T-cell (primary cell): ENCODE results near the gene EXOC3L1. TPM values are rescaled to one million over a fixed set of nuclear protein-coding genes. Genes with fewer than 3 reads are reported as not detected.

ENCODE experiments used
- ATAC-seq, 4 experiments: fragments of 200-7000 bp in 3 of 4; fragments of 150-1000 bp in 1 of 4; cut with Tn5 transposase; replicated peaks in 1 of 4; 1 replicate in 3 of 4; 2 replicates in 1 of 4; pipeline ENCODE4 v1.10.0; 2021; ENCODE audit warnings: moderate library complexity in 3 of 4, mild to moderate bottlenecking in 2 of 4, moderate number of reproducible peaks in 1 of 4
- CTCF ChIA-PET, 2 donors: fragments of 300-600 bp; sonication (Branson Sonifier 250); formaldehyde crosslinking; loops; one replicate each; lab custom pipeline; 2022; ENCODE audit warnings: antibody characterized with exemption in 2 of 2; lab: Charles Lee
- POLR2A ChIA-PET, 2 donors: fragments of 300-600 bp; sonication (Branson Sonifier 250); formaldehyde crosslinking; loops; one replicate each; lab custom pipeline; 2022; ENCODE audit warnings: antibody characterized with exemption in 2 of 2; lab: Charles Lee
- DNase-seq, 35 experiments: peaks; one replicate each; pipeline versions ENCODE4 v3.0.0 to v3.0.0-alpha.2; 2013 to 2023
- H3K27ac ChIP-seq: one replicate; pipeline ENCODE4 v1.5.1; 2013; ENCODE audit warnings: low read length
- H3K27me3 ChIP-seq, 2 experiments: replicated peaks in 1 of 2; 1 replicate in 1 of 2; 2 replicates in 1 of 2; pipeline versions ENCODE4 v1.6.1 to v1.7.0; 2013; ENCODE audit warnings: low read length in 1 of 2, mixed read lengths in 1 of 2; ENCODE audit not compliant: control insufficient read depth in 2 of 2, insufficient read depth in 2 of 2; ENCODE audit errors: extremely low read depth in 1 of 2
- H3K36me3 ChIP-seq, 2 donors: 1 replicate in 1 of 2; 2 replicates in 1 of 2; pipeline versions ENCODE4 v1.6.1 to v1.7.0; 2013; ENCODE audit warnings: low read length in 1 of 2; ENCODE audit not compliant: control insufficient read depth in 2 of 2, insufficient read depth in 1 of 2; ENCODE audit errors: extremely low read depth in 1 of 2
- H3K4me1 ChIP-seq, 2 experiments: 1 replicate in 1 of 2; 2 replicates in 1 of 2; pipeline versions ENCODE4 v1.6.1 to v1.7.0; 2013; ENCODE audit warnings: low read length in 2 of 2, mixed read lengths in 1 of 2; ENCODE audit not compliant: insufficient read depth in 2 of 2, control insufficient read depth in 1 of 2; ENCODE audit errors: extremely low read depth in 1 of 2
- H3K4me3 ChIP-seq, 2 donors: 1 replicate in 1 of 2; 2 replicates in 1 of 2; pipeline versions ENCODE4 v1.5.1 to v1.7.0; 2013; ENCODE audit warnings: mild to moderate bottlenecking in 2 of 2, low read length in 1 of 2, moderate library complexity in 1 of 2; ENCODE audit not compliant: control insufficient read depth in 1 of 2; ENCODE audit errors: extremely low read depth in 1 of 2
- H3K9me3 ChIP-seq: 2 replicates; pipeline ENCODE4 v1.7.0; 2013
- H3K27ac Mint-ChIP-seq, 2 donors: one replicate each; pipeline ENCODE4 v1.8.0; 2020 to 2021; ENCODE audit warnings: mild to moderate bottlenecking in 2 of 2, mixed read lengths in 2 of 2
- H3K27me3 Mint-ChIP-seq, 2 donors: one replicate each; pipeline ENCODE4 v1.8.0; 2021 to 2022; ENCODE audit warnings: mixed read lengths in 2 of 2
- H3K36me3 Mint-ChIP-seq: one replicate; pipeline ENCODE4 v1.8.0; 2021; ENCODE audit warnings: mixed read lengths
- H3K4me1 Mint-ChIP-seq, 3 donors: one replicate each; pipeline ENCODE4 v1.8.0; 2020 to 2022; ENCODE audit warnings: mixed read lengths in 3 of 3, mild to moderate bottlenecking in 1 of 3
- H3K4me3 Mint-ChIP-seq, 3 donors: one replicate each; pipeline ENCODE4 v1.8.0; 2020 to 2022; ENCODE audit warnings: mild to moderate bottlenecking in 3 of 3, mixed read lengths in 3 of 3, moderate library complexity in 3 of 3
- H3K9me3 Mint-ChIP-seq, 3 donors: one replicate each; pipeline ENCODE4 v1.8.0; 2020 to 2022; ENCODE audit warnings: mixed read lengths in 3 of 3
- WGBS: methylation state at CpG from one replicate; pipeline ENCODE4 v1.1.5; 2013; ENCODE audit warnings: missing lambda C conversion rate; ENCODE audit not compliant: insufficient coverage; 5-methylcytosine and 5-hydroxymethylcytosine counted together
- total RNA-seq, 35 experiments: library from RNA in 6 of 35; stranded (reverse) in 6 of 35; fragments of 120-200 nt in 1 of 35; gene quantifications; one replicate each; pipeline versions ENCODE4 v1.2.1 to v1.2.4 and lab custom pipeline; 2013 to 2026

Gene EXOC3L1
- total RNA-seq, 5 donors from 2014 or later (not counting 1 experiment from before 2014, with no cell fraction given), result 0.25 TPM; not detected in 4

GRCh38 chr16:67210069-67210937, 20.4 kb upstream of the EXOC3L1 start:
- POLR2A ChIA-PET, result no interaction called here
- Histone ChIP-seq H3K4me1 (no peaks in the 10 kb centered on the region), H3K36me3 (peaks cover 0 to 13% of the 10 kb centered on the region in 2 donors), H3K4me3 (no peak overlapping the region), H3K27ac (no peak overlapping the region), H3K9me3 (no peaks in the 10 kb centered on the region), H3K27me3 (no peaks in the 10 kb centered on the region)
- H3K27ac Mint-ChIP-seq, result no peak overlapping the region
- peaks cover 0 to 8% (median 0%) of the 10 kb centered on the region in 3 donors for H3K4me1 Mint-ChIP-seq
- no peak for ATAC-seq
- 88% methylated on average over 25 of the region's 25 CpGs for WGBS
- DNase-seq, result no peak
- no peak overlapping the region for H3K4me3 Mint-ChIP-seq
- H3K9me3 Mint-ChIP-seq, result no peaks in the 10 kb centered on the region
- H3K27me3 Mint-ChIP-seq, result no peaks in the 10 kb centered on the region
- CTCF ChIA-PET, result no interaction called here
- H3K36me3 Mint-ChIP-seq, result peaks cover 8% of the 10 kb centered on the region

GRCh38 chr16:67209565-67209964, 19.6 kb upstream of the EXOC3L1 start:
- Mint-ChIP-seq H3K27ac (no peak overlapping the region), H3K4me1 (peaks cover 0 to 8% (median 0%) of the 10 kb centered on the region in 3 donors), H3K27me3 (no peaks in the 10 kb centered on the region), H3K4me3 (no peak overlapping the region), H3K36me3 (peaks cover 8% of the 10 kb centered on the region), H3K9me3 (no peaks in the 10 kb centered on the region)
- H3K27ac ChIP-seq, result no peak overlapping the region
- ChIA-PET CTCF (no interaction called here), POLR2A (no interaction called here)
- no peaks in the 10 kb centered on the region for H3K9me3 ChIP-seq
- no peak overlapping the region for H3K4me3 ChIP-seq
- ATAC-seq (no peak), DNase-seq (no peak)
- 97% methylated on average over 3 of the region's 8 CpGs for WGBS
- H3K36me3 ChIP-seq, result peaks cover 0 to 13% of the 10 kb centered on the region in 2 donors
- no peaks in the 10 kb centered on the region for H3K4me1 ChIP-seq
- no peaks in the 10 kb centered on the region for H3K27me3 ChIP-seq

GRCh38 chr16:67208154-67208896, 18.4 kb upstream of the EXOC3L1 start:
- Mint-ChIP-seq H3K9me3 (no peaks in the 10 kb centered on the region), H3K4me1 (peaks cover 0 to 8% (median 0%) of the 10 kb centered on the region in 3 donors), H3K4me3 (no peak overlapping the region), H3K27me3 (no peaks in the 10 kb centered on the region), H3K36me3 (peaks cover 8% of the 10 kb centered on the region), H3K27ac (no peak overlapping the region)
- DNase-seq, result no peak
- CTCF ChIA-PET, result interaction anchor here in 1 of 2 donors (0.6 kb wide), 1 partner anchor 568 kb away, joined by 6 read pairs; no protein-coding TSS in a partner anchor
- WGBS, result 91% methylated on average over 10 of the region's 11 CpGs
- Histone ChIP-seq H3K9me3 (no peaks in the 10 kb centered on the region), H3K27me3 (no peaks in the 10 kb centered on the region), H3K27ac (no peak overlapping the region), H3K4me3 (no peak overlapping the region), H3K4me1 (no peaks in the 10 kb centered on the region), H3K36me3 (peaks cover 2 to 21% of the 10 kb centered on the region in 2 donors)
- ATAC-seq, result no peak
- POLR2A ChIA-PET, result no interaction called here

- Mint-ChIP-seq H3K4me3 (no peak overlapping the region), H3K27me3 (no peaks in the 10 kb centered on the region), H3K4me1 (peaks cover 0 to 8% (median 0%) of the 10 kb centered on the region in 3 donors), H3K9me3 (no peaks in the 10 kb centered on the region), H3K36me3 (peaks cover 8% of the 10 kb centered on the region), H3K27ac (no peak overlapping the region)
- POLR2A ChIA-PET, result no interaction called here
- H3K4me3 ChIP-seq, result no peak overlapping the region
- CTCF ChIA-PET, result no interaction called here
- ATAC-seq (no peak), DNase-seq (no peak)
- H3K27me3 ChIP-seq, result no peaks in the 10 kb centered on the region
- H3K4me1 ChIP-seq, result no peaks in the 10 kb centered on the region
- peaks cover 10 to 23% of the 10 kb centered on the region in 2 donors for H3K36me3 ChIP-seq
- H3K9me3 ChIP-seq, result no peaks in the 10 kb centered on the region
- H3K27ac ChIP-seq, result no peak overlapping the region
- 93% methylated on average over 21 of the region's 21 CpGs for WGBS
Measured at GRCh38 chr16:67207249-67208091, 17.5 kb upstream of the EXOC3L1 start.

GRCh38 chr16:67206838-67207248, 16.9 kb upstream of the EXOC3L1 start:
- Mint-ChIP-seq H3K27ac (peak overlapping the region in 1 of 2 donors; percentile 39), H3K4me3 (no peak overlapping the region), H3K27me3 (no peaks in the 10 kb centered on the region), H3K4me1 (peaks cover 0 to 8% (median 0%) of the 10 kb centered on the region in 3 donors), H3K36me3 (peaks cover 7% of the 10 kb centered on the region), H3K9me3 (no peaks in the 10 kb centered on the region)
- DNase-seq, result no peak
- H3K4me3 ChIP-seq, result no peak overlapping the region
- ChIA-PET CTCF (no interaction called here), POLR2A (no interaction called here)
- H3K27me3 ChIP-seq, result no peaks in the 10 kb centered on the region
- H3K4me1 ChIP-seq, result no peaks in the 10 kb centered on the region
- no peak for ATAC-seq
- 100% methylated on average over 3 of the region's 3 CpGs for WGBS
- H3K27ac ChIP-seq, result no peak overlapping the region
- no peaks in the 10 kb centered on the region for H3K9me3 ChIP-seq
- H3K36me3 ChIP-seq, result peaks cover 16 to 28% of the 10 kb centered on the region in 2 donors
